Bronchial epithelial cell (primary cell): ENCODE data around the gene SPACA7. TPM values are rescaled to one million over a fixed set of nuclear protein-coding genes. Genes with fewer than 3 reads are reported as not detected.

Experiments used
- DNase-seq: peaks from one replicate; pipeline ENCODE4 v3.0.0-alpha.2; 2010; ENCODE audit warnings: low read depth
- FAIRE-seq: peaks from 2 replicates; lab custom pipeline; 2011; peaks lifted over from hg19 to GRCh38; lab: Jason Lieb, UNC
- H3K27me3 ChIP-seq: 2 replicates; pipeline ENCODE4 v1.5.1; 2011; ENCODE audit warnings: low read length; ENCODE audit not compliant: control insufficient read depth, insufficient read depth
- H3K36me3 ChIP-seq: 2 replicates; pipeline ENCODE4 v1.5.1; 2011; ENCODE audit warnings: low read length; ENCODE audit not compliant: control insufficient read depth, insufficient read depth
- H3K4me3 ChIP-seq: 2 replicates; pipeline ENCODE4 v1.5.1; 2011; ENCODE audit warnings: mild to moderate bottlenecking, low read depth, low read length, control low read depth
- CTCF ChIP-seq: IDR thresholded peaks from 2 replicates; pipeline ENCODE4 v1.5.1; 2011; ENCODE audit warnings: mild to moderate bottlenecking, moderate library complexity, low read length, control low read depth, inconsistent platforms; ENCODE audit not compliant: insufficient read depth, severe bottlenecking
- total RNA-seq: library from RNA; depleted of rRNA; stranded (reverse); fragments of >200 nt; gene quantifications from 2 replicates; pipeline ENCODE4 v1.2.1, GENCODE V29; 2014

The SPACA7 gene
- total RNA-seq, 1 donor from 2014 or later, result not detected

GRCh38 chr13:112464720-112465119 is 88.6 kb downstream of the SPACA7 start:
- no peaks in the 10 kb centered on the region for H3K27me3 ChIP-seq
- no peaks in the 10 kb centered on the region for H3K36me3 ChIP-seq
- TF ChIP-seq CTCF, result no peak
- DNase-seq, result no peak
- no peak for FAIRE-seq
- no peak overlapping the region for H3K4me3 ChIP-seq

- FAIRE-seq (no peak), DNase-seq (no peak)
- Histone ChIP-seq H3K27me3 (no peaks in the 10 kb centered on the region), H3K36me3 (no peaks in the 10 kb centered on the region), H3K4me3 (no peak overlapping the region)
- TF ChIP-seq CTCF, result no peak
These were observed 89.3 kb downstream of the SPACA7 start for GRCh38 chr13:112465251-112466131.

GRCh38 chr13:112466132-112467058 is 90.2 kb downstream of the SPACA7 start:
- H3K4me3 ChIP-seq, result no peak overlapping the region
- H3K27me3 ChIP-seq, result no peaks in the 10 kb centered on the region
- TF ChIP-seq CTCF, result no peak
- DNase-seq (no peak), FAIRE-seq (no peak)
- H3K36me3 ChIP-seq, result no peaks in the 10 kb centered on the region

GRCh38 chr13:112467236-112467635 is 91.1 kb downstream of the SPACA7 start:
- no peak for DNase-seq
- TF ChIP-seq CTCF, result no peak
- H3K4me3 ChIP-seq, result no peak overlapping the region
- FAIRE-seq, result no peak
- H3K27me3 ChIP-seq, result no peaks in the 10 kb centered on the region
- no peaks in the 10 kb centered on the region for H3K36me3 ChIP-seq

- no peaks in the 10 kb centered on the region for H3K36me3 ChIP-seq
- no peak for DNase-seq
- no peak for TF ChIP-seq CTCF
- no peak for FAIRE-seq
- H3K27me3 ChIP-seq, result no peaks in the 10 kb centered on the region
- no peak overlapping the region for H3K4me3 ChIP-seq
These were observed 91.9 kb downstream of the SPACA7 start for GRCh38 chr13:112468069-112468468.
